T-helper 1 cell treated with Interleukin-12 subunit alpha and Interleukin-12 subunit beta and Interleukin-4 antibody, amounts not matched to agents 30 μg/mL and 1 μg/mL, for 36 hours (primary cell): ENCODE measurements around the gene WNT2.

ENCODE experiments used
- H3K27ac Mint-ChIP-seq: one replicate; pipeline ENCODE4 v1.8.0; 2021; ENCODE audit warnings: mild to moderate bottlenecking, mixed read lengths
- H3K27me3 Mint-ChIP-seq: one replicate; pipeline ENCODE4 v1.8.0; 2021; ENCODE audit warnings: low read depth, mixed read lengths
- H3K36me3 Mint-ChIP-seq: one replicate; pipeline ENCODE4 v1.8.0; 2021; ENCODE audit warnings: low read depth, mixed read lengths
- H3K4me1 Mint-ChIP-seq: one replicate; pipeline ENCODE4 v1.8.0; 2021; ENCODE audit warnings: low read depth, mixed read lengths
- H3K4me3 Mint-ChIP-seq: one replicate; pipeline ENCODE4 v1.8.0; 2021; ENCODE audit warnings: mild to moderate bottlenecking, moderate library complexity, mixed read lengths
- H3K9me3 Mint-ChIP-seq: one replicate; pipeline ENCODE4 v1.8.0; 2021; ENCODE audit warnings: mixed read lengths

Gene WNT2

GRCh38 chr7:117230276-117231046 lies 92.4 kb downstream of the WNT2 start:
- no peaks in the 10 kb centered on the region for H3K27me3 Mint-ChIP-seq
- peaks cover 2% of the 10 kb centered on the region for H3K36me3 Mint-ChIP-seq
- H3K9me3 Mint-ChIP-seq: peaks cover 11% of the 10 kb centered on the region
- H3K4me1 Mint-ChIP-seq: no peaks in the 10 kb centered on the region
- no peak overlapping the region for H3K4me3 Mint-ChIP-seq
- no peak overlapping the region for H3K27ac Mint-ChIP-seq

GRCh38 chr7:117229350-117229749 lies 93.5 kb downstream of the WNT2 start:
- H3K9me3 Mint-ChIP-seq: peaks cover 11% of the 10 kb centered on the region
- H3K27me3 Mint-ChIP-seq: no peaks in the 10 kb centered on the region
- peaks cover 2% of the 10 kb centered on the region for H3K36me3 Mint-ChIP-seq
- no peak overlapping the region for H3K4me3 Mint-ChIP-seq
- H3K27ac Mint-ChIP-seq: no peak overlapping the region
- no peaks in the 10 kb centered on the region for H3K4me1 Mint-ChIP-seq

- H3K36me3 Mint-ChIP-seq: peaks cover 2% of the 10 kb centered on the region
- peaks cover 5% of the 10 kb centered on the region for H3K9me3 Mint-ChIP-seq
- H3K27me3 Mint-ChIP-seq: no peaks in the 10 kb centered on the region
- no peak overlapping the region for H3K4me3 Mint-ChIP-seq
- H3K4me1 Mint-ChIP-seq: no peaks in the 10 kb centered on the region
- H3K27ac Mint-ChIP-seq: no peak overlapping the region
These were observed 95.8 kb downstream of the WNT2 start for GRCh38 chr7:117227091-117227490.

- H3K36me3 Mint-ChIP-seq: no peaks in the 10 kb centered on the region
- H3K9me3 Mint-ChIP-seq: no peaks in the 10 kb centered on the region
- H3K4me3 Mint-ChIP-seq: no peak overlapping the region
- H3K27ac Mint-ChIP-seq: no peak overlapping the region
- no peaks in the 10 kb centered on the region for H3K4me1 Mint-ChIP-seq
- H3K27me3 Mint-ChIP-seq: no peaks in the 10 kb centered on the region
These were observed 97.3 kb downstream of the WNT2 start for GRCh38 chr7:117225536-117225935.
